ENCODE measurements around the gene GARS1.
"Not testable (repeated sequence)": the region's sequence is repeated elsewhere in the genome, so short reads cannot be mapped to it uniquely, and the experiment has no call there.

Gene GARS1

DNA sequence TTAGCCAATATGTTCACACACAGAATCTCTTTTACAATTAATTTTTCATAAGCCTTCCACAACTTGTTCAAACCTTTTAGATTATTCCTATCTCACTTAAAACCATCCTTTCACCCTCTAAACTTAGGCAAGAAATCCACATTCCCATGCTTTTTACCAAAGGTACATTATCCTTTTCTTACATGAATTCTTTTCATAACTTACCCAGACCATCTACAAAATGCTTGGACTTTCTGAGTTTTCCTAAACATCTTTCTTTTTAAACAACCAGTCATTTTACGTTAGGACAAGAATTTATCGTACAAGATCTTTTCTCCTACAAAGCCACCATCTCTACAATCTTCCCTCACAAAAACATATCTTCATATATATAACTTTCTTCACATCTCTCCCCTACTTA, 18.8 kb upstream of the GARS1 start:
- no peak for DNase-seq

GRCh38 chr7:30583181-30583580, 11.5 kb upstream of the GARS1 start:
- no peak for DNase-seq

DNA sequence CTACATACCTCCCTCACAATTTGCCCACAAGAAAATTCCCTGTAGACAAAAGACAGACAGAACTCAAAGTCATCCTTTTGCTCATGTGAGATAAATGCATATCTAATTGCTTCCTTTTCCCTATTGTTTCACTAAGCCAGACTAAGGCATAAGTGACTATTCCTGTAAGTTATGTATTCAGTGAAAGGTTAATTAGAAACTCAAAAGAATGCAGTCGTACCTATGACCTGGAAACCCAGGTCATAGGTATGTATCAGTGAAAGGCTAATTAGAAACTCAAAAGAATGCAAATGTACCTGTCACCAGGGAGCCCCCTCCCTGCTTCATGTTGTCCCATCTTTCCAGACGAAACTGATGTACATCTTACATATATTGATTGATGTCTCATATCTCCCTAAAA, 10.3 kb upstream of the GARS1 start:
- DNase-seq, result no peak

DNA sequence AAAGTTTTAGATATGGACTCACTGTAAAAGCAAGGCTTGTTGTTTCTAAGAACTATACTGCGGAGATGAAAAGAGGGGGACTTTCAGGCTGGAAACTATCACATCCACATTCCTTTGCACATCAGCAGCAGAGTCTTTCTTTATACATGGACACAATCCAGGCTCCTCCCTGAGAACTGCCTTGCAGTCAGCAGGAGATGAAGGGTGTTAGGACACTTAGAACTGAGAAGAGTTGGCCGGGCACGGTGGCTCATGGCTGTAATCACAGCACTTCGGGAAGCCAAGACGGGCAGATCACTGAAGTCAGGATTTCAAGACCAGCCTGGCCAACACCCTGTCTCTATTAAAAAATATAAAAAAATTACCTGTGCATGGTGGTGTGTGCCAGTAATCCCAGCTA, 9.7 kb upstream of the GARS1 start:
- no peak for DNase-seq

- DNase-seq, result no peak
Measured at GRCh38 chr7:30585675-30586074, 9.0 kb upstream of the GARS1 start.

DNA sequence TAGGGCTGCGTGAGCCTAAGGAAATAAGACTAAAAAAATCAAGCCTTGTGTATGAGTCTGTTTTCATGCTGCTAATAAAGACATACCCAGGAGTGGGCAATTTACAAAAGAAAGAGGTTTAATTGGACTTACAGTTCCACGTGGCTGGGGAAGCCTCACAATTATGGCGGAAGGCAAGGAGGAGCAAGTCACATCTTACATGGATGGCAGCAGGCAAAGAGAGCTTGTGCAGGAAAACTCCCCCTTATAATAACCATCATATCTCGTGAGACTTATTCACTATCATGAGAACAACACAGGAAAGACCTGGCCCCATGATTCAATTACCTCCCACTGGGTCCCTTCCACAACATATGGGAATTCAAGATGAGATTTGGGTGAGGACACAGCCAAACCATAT, 7.1 kb upstream of the GARS1 start:
- DNase-seq, result not testable (repeated sequence)

DNA sequence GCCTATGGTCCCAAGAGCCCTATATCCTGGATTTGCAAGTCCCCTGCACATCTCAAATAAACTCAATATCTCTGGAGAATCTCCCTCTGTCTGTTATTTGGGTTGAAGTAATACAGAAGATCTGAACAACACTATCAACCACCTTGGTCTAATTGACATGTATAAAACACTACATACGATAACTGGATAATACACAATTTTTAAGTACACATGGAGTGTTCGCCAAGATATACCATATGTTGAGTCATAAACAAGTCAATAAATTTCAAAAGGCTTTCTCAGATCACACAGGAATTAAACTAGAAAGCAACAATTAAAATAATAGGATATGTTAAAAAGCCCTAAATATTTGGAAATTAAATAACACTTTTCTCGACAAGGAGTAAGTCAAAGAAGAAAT, 5.6 kb upstream of the GARS1 start:
- DNase-seq, result no peak

- DNase-seq, result peak in 2 of 4 experiments; percentile 3 to 15
Measured at GRCh38 chr7:30594048-30594539, 584 bp upstream of the GARS1 start.

DNA sequence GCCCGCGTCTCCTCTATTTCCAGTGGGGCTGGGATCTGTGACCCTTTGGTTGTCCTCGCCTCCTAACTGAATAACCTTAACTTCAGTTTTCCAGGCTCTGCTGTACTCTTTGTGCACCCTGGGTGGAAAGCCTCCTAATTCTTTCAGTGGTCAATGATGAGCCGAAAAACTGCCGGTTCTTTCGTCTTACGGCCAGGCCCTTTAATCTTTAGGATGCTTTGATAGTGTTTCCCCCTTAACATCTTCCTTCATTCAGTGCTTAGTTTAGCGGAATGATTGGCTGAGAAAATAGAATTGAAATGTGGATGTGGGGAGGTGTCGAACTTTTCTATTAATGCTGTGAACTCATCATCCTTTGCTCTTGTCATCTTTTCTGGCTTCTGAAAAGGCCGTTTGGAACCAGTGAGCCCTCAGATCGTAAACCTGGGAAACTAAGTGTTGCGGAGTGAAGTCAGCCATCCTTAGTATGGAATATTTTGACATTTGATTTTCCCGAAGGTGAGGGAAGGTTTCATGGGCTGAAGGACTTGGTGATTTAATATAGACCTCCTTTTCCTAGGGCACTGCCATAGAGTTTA, 847 bp downstream of the GARS1 start:
- no peak for DNase-seq

DNA sequence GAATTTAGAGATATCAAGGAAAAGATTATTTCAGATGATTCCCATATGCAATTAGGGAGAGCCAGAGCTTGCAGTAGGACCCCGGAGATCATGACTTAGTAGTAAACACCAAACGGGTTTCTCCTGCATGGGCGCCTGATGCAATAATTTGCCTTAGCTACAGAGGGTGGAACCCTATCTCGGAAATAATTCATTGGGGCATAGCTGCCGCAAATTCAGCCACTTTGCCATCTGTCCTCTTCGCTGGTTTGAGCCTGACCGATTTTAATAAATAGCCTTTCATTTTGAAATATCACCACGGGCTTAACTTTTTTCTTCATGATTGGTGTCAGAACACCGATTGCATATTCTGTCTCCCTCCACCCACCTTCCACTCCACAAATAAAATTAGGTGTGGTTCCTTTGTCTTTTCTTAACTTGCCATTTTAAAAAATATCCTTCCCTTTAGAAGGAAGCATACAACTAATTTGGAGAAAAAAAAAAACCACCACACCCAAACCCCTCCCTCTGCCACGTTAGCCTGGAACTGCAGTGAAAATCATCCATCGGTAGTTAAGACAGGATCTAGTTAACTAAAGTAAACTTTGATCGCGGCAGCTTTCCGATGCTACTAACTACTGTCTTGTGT, 1.4 kb downstream of the GARS1 start:
- no peak for DNase-seq

DNA sequence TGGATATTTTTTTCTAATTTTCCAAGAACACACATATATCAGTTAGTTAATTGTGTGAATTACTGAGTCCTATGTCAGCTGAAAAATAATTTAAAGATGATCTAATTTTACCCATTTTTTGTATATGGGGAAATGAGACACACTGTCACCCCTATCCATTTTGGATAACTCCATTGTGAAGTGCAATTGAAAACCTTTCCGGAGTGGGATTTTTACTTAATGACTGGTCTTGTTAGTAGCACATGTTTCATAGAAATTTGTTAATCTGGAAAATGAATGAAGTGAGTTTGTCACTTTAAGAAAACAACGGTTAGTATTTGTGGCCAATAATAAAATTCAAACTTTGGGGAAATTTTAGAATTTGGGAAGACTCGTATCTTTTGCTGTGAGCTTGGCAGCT, 2.0 kb downstream of the GARS1 start:
- no peak for DNase-seq

DNA sequence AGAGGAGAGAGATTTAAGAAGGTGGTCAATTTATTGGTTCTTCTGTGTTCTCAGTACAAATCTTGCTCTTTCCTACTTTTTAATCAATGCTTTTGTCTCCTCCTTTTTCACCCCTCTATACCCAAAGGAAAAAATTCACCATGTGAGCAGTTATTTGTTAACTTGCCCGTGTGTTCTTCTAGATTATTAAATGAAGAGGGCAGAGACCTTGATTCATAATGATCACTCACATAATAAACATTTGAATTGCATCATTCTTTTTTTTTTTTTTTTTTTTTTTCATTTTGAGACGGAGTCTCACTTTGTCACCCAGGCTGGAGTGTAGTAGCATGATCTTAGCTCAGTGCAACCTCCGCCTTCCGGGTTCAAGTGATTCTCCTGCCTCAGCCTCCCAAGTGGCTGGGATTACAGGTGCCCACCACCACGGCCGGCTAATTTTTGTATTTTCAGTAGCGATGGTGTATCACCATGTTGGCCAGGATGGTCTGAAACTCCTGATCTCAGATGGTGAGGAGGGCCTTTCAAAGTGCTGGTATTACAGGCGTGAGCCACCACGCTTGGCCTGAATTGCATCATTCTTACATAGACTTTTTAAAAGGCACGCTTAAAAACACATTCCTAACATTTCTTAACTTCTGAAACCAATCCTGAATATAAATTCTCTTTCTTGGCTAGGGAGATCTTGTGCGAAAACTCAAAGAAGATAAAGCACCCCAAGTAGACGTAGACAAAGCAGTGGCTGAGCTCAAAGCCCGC, 3.6 kb downstream of the GARS1 start:
- DNase-seq, result no peak

DNA sequence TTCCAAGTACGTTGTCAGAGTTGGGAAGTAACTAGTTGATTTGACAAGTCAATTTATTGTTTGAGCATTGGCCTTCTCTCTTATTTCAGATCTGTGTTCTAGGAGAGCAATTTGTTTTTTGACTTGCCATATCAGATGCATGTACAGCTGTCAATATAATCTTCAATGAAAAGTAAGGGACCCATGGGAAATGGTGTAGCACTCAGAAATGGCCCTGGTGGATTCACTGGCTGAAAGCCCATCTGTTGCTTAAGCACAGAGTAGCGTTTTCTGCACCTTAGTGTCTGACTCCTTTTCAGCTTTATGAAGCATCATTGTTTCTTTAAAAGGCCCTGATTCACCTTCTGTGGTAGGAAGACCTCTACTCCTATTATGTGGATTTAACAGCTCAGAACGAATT, 10.2 kb downstream of the GARS1 start:
- no peak for DNase-seq

DNA sequence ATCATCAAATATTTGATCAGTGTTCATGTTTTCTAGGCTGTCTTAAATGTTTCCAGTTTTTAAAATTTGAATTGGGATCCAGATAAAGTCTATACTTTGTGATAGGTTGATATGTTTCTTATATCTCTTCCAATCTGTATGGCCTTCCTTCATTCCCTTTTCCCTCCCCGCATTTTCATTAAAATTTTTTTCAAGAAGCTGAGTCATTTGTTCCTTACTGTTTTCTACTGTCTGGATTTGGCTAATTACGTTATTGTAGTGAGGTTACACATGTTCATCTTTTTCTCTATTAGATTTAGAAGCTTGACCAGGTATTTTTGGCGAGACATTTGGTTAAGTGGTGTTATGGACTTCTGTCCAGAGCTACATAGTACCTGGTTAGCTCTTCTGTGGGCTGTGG, 11.2 kb downstream of the GARS1 start:
- DNase-seq, result no peak

GRCh38 chr7:30612658-30613265, 18.1 kb downstream of the GARS1 start:
- no peak for DNase-seq

DNA sequence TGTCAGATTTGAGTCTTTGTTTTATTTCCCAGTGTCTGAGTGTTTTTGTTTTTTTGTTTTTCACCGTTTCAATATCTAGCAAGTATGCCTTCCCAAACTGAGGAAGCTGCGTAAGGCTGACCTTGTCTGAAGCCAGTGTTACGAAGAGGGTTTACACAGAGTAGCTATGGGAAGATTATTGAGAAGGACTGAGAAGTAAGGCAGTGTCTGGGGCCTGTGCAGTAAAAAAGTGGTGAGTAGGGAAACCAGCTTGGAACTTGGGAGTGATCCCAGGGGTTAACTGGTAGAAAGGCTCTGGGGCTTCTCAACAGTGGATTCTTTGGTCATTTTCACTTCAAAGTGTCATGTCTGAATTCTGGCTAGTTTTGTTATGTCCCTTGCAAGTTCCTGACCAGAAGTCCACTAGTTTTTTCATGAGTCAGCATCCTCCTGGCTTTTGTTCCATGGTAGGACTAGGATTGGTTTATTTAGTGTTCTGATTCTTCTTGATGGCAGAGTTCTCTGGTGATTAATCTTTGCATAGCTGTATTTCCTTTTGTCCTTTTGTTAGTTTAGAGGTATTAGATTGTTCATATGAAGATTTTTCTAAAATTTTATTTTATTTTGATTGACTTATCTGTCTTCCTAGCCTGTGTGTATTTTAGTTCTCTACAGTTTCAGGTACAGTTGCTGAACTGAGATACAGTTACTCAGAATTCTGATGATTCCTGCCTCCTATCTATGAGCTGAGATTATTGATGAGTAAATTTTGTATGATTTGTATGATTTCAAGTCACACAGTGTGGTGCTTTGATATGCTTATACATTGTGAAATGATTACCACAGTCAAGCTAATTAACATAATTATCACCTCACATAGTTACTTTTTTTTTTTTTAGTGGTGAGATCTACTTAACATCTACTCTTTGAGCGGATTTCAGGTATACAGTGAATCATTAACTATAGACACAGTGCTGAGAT, 19.0 kb downstream of the GARS1 start:
- DNase-seq, result no peak

DNA sequence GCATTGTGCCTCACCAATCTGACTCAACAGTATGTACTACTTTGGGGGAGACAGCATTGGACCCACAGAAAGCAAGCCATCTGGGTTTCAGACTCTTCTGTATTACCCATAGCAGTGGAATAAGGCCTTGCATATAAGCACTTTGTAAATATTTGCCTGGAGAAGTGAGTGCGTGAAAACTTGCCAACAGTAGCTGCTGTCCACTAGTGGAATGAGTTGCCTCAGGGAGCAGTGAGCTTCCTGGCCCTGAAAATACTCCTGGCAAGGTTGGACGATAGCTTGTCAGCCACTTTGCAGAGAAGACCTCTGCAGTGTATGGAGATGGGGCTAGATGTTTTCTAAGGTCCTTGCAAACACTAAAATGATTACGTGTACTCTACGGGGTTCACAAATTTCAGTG, 21.6 kb downstream of the GARS1 start:
- DNase-seq, result no peak

- no peak for DNase-seq
Measured at GRCh38 chr7:30617359-30617758, 22.7 kb downstream of the GARS1 start.

DNA sequence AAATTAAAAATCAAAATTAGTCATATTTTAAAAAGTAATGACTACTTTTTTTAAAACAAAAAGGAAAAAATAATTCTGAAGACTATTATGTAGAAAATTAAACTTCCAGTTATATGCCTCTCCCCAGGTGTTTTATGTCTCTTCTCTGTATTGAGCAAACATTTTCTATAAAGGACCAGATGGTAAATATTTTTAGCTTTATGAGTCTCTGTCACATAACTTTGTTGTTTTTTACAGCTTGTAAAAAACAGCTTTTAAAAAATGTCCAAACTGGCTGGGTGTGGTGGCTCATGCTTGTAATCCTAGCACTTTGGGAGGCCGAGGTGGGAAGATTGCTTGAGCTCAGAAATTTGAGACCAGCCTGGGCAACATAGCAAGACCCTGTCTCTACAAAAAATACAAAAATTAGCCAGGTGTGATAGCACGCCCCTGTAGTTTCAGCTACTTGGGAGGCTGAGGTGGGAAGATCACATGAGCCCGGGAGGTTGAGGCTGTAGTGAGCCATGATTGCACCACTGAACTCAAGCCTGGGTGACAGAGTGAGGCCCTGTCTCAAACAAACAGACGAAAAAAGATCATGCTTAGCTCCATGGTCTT, 23.5 kb downstream of the GARS1 start:
- DNase-seq, result no peak

DNA sequence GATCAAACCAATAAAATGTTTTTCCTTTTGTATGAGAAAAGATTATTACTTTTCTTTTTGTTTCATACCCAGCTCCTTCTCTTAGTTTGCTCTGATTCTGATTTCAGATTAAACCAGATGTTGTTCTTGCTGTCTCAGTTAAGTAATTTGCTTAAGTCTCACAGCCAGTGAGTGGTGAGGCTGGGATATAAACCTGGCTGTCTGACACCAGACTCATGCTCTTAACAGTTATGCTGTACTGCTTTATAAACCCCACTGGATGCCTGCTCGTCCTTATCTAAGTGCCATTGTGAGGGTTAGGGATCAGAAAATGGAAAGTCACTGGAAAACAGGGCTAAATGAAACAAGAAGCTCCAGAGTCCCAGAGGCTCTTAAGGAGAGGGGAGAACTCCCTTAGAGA, 24.3 kb downstream of the GARS1 start:
- no peak for DNase-seq

- DNase-seq, result no peak
Measured at GRCh38 chr7:30625283-30625682, 30.6 kb downstream of the GARS1 start.

GRCh38 chr7:30627026-30627425, 32.3 kb downstream of the GARS1 start:
- no peak for DNase-seq

Data from activated naive CD4-positive, alpha-beta T cell (primary cell).